GM18519 (cell line): Measurements from ENCODE around the gene SETBP1.
A peak's percentile ranks its signal among the peaks of the same experiment; 100 is the strongest.
"Not testable (repeated sequence)": the region's sequence is repeated elsewhere in the genome, so short reads cannot be mapped to it uniquely, and the experiment has no call there.

ENCODE experiments used
- ATAC-seq: cut with Tn5 transposase; IDR thresholded peaks from one replicate; pipeline ENCODE4 v1.9.1; 2021; ENCODE audit warnings: mild to moderate bottlenecking, moderate library complexity; ENCODE audit not compliant: unreplicated experiment, low FRiP score

SETBP1 gene

DNA sequence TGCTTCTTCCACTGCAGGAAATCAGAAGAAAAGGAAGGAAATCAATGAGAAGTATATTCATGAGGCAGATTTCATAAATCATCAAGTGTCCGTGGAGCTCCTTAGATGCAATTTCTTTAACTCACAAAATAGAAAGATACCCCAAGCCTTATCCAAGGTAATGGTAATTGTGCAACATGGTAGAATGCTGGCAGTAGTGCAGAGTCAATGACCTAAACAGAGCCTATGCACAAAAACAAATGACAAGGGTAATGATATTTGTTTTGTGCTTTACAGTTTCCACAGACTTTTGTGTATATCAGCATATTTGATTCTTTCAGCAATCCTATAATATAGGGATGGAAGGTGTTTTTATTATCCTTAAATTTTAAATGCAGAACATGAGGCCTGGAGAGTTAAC is 102.7 kb downstream of the SETBP1 start:
- no peak for ATAC-seq

DNA sequence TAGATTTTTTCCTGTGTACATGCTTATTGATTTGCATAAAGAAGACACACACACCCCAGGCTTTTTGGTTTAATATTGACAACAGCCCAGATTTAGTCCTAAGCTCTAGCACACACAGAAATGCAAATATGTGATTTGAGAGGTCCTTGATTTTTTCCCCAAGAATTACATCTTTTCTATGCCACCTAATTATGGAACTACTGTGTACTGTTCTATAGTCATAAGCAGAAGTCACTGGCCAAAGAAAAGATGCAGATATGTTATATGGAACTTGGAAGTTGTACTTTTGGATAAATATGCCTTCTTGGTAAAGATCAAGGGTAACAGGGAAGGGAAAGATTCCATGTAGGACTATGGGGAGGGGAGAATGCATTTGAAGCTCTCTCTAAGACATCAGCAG is 105.6 kb downstream of the SETBP1 start:
- no peak for ATAC-seq

DNA sequence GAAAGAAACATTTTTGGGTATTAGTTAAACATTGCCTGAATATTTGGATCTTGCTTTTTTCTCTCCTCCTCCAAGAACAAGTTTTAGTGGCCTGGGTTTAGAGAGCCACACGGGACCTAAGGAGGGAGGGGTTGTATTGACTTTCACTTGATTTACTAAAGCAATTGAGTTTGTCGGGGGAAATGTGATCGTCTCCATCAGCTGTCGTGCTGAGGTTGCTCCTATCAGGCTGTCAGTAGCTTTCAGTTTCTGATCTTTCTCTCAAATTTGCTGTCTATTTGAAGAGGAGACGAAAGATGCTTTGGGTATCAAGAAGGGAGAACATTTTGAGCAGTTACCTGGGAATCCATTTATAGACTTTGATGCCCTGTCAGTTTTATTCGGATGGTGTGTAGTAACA is 106.0 kb downstream of the SETBP1 start:
- ATAC-seq, result no peak

GRCh38 chr18:44788334-44788733 is 107.6 kb downstream of the SETBP1 start:
- no peak for ATAC-seq

DNA sequence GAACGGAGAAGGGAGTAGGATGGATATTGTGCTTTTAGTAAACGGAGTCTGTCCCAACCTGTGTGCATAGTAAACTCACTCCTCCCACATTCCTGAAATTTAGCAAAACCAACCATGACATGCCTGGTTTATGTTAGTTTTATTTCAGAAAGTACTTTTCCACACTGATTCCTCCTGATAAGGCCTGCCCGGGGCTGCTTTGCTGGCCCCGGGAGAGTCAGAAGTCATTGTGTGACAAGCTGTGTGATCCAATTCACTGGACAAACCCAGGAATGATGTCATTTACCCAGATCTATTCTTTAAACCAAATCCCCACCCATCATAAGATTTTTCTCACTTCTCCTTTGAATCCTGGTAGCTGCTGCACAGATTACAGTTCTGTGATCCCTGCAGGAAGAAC is 109.0 kb downstream of the SETBP1 start:
- no peak for ATAC-seq

DNA sequence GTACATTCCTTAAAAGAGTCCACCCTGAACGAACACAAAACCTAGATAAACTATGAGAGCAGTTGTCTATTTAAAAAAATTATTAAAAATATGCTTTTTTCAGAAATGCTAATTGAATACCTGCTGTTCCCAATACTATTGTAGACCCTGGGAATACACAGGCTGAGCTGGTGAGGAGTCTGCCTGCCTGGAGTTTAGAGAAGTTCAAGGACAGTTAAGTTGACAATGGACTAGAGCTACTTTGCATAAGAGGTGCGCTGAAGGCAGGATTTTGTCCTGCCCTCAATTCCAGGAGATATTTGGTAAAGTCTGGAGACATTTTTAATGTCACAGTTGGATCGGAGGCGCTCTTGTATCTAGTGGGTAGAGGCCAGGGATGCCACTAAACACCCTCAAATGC is 110.2 kb downstream of the SETBP1 start:
- ATAC-seq, result no peak

GRCh38 chr18:44791520-44791919 is 110.8 kb downstream of the SETBP1 start:
- no peak for ATAC-seq

- no peak for ATAC-seq
Observed at GRCh38 chr18:44792456-44793061, 111.9 kb downstream of the SETBP1 start.

GRCh38 chr18:44793194-44793593 is 112.5 kb downstream of the SETBP1 start:
- no peak for ATAC-seq

GRCh38 chr18:44793685-44794084 is 113.0 kb downstream of the SETBP1 start:
- no peak for ATAC-seq

DNA sequence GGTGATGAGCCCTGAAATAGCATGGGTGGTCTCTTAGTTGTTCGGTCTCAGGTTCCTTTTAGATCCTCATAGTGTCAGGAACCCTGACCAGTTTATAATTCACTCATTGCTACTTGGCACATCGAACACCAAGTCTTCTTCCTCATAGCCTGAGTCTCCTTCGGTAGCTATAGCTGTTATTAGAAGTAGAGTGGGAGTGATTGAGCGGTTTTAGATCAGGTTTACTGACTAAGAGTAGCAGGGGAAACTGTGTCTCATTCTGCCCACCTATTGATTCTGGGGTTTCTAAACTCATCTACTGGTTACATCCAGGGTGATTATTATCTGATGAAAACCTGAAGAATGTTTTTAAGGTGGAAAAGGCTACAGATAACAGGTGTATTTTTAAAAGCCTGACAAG is 114.6 kb downstream of the SETBP1 start:
- ATAC-seq, result no peak

DNA sequence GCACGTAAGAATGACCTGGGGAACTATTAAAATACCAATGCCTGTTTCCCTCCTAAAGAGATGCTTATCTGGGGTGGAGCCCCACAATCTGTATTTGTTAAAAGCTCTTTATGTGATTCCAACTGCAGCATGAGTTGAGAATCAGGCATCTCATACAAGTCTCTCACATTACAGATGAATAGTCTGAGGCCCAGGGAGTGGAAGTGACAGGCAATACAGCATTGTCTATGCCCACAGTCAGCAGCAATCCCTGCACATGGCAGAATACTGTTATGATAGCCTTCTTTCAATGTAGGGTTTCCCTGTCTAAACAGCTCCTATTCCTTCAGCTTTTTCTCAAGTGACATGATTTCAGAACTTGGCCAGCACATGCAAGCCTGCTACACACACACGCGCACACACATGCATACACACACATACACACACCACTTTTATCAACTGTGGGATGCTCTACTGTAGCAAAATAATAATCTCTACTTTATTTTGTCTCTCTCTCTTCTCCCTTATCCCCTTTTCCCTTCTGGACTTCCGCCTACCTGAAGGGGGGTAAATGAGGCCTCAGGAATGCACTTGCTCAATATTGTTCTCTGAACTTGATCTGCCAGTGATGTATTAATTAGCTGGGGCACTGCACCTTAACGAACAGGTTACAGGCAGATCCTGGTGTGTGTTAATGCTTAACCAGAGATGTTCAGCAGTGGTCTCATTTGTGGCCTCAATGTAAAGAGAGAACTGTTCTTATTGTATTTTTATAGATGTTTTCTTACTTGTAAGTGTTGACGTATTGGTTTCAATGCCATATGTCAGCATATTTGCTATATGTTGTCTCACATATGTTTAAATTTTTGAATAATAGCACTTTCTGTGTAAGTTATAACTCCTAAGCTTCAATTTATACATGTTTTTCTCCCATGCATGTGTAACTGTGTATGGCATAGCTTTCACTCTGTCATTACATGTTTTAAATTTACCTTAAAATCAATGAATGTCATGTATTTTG is 116.0 kb downstream of the SETBP1 start:
- no peak for ATAC-seq

DNA sequence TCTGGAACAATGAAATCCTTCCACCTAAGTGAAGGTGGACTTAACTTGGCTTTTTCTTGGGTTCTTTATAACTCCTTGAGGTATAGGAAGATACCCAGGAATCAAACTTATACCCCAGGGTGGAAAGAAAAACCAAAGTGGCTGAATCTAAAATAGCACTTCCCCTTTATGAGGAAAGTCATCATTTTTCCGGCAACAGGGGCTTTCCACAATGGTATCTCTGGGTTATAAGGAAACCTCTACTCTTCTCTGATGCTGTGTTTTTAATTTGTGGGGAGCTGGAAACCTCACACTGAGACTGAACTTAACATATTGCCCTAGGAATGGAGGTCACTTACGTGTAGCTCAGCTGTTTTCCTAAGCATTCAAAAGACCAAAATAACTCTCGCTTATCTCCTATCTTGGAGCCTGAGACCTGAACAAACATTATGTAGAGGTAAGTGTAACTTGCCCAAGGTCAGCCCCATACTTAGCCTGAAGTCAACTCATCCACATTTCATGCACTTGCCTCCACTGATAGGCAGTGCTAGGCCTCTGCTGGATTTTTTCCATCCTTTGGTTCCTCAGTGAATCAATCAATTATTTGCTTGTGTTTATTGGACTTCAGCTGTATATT is 117.9 kb downstream of the SETBP1 start:
- ATAC-seq, result no peak

- ATAC-seq, result peak; percentile 57
Observed at GRCh38 chr18:44799382-44799906, 118.8 kb downstream of the SETBP1 start.

GRCh38 chr18:44799907-44800421 is 119.3 kb downstream of the SETBP1 start:
- peak; percentile 1 for ATAC-seq

GRCh38 chr18:44800766-44801165 is 120.1 kb downstream of the SETBP1 start:
- not testable (repeated sequence) for ATAC-seq

GRCh38 chr18:44801781-44802180 is 121.1 kb downstream of the SETBP1 start:
- no peak for ATAC-seq

- ATAC-seq, result no peak
Observed at GRCh38 chr18:44802508-44802907, 121.8 kb downstream of the SETBP1 start.

DNA sequence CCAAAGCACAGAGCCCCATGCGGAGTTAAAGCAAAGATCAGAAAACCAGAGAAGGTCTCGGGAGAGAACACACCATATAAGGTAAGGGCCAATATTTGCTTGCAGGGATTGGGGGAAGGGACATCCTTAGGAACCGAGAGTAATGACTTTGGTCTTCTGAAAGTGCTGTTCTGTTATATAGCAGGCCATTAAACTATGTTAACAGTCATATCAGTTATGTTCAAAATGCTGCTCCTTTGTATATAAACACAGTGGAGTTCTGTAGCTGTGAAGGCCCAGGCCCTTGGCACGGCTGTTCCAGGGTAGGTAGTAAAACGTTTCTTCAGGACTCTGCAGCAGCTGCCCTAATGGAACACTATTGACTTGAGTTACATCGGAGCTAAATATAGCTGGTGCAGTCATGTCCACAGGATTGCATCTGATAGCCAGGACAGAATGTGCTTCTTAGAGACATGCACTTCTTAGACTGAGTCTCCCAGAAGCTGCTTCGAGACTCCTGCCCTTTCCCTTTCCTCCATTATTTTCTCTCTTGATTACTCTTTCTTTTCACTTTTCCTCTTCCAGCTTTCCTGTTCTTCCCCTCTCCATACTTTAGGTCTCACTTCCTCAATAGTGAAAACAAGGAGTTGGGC is 122.4 kb downstream of the SETBP1 start:
- ATAC-seq, result peak; percentile 43

DNA sequence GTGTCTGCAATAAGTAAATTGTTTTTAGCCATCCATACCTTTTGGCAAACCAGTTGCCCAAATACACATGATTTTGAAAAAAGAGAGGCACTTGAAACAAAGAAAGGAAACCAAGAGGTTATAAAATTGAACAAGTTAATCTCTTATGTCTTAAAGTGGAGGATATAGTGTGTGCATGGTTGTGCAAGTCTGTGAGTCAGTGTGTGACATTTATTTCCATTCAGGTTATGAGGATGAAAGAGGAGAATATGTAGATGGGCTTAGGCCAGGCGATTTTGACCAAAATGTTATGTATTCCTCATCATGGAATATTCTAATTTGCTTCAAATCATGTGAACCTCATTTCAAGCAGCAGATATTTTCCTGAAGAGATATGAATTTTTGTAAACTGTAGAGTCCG is 123.3 kb downstream of the SETBP1 start:
- no peak for ATAC-seq
